Measurements from ENCODE around the gene ZFYVE28.

ZFYVE28 gene

GRCh38 chr4:2256156-2256731, 162.2 kb downstream of the ZFYVE28 start:
- DNase-seq, result no peak

DNA sequence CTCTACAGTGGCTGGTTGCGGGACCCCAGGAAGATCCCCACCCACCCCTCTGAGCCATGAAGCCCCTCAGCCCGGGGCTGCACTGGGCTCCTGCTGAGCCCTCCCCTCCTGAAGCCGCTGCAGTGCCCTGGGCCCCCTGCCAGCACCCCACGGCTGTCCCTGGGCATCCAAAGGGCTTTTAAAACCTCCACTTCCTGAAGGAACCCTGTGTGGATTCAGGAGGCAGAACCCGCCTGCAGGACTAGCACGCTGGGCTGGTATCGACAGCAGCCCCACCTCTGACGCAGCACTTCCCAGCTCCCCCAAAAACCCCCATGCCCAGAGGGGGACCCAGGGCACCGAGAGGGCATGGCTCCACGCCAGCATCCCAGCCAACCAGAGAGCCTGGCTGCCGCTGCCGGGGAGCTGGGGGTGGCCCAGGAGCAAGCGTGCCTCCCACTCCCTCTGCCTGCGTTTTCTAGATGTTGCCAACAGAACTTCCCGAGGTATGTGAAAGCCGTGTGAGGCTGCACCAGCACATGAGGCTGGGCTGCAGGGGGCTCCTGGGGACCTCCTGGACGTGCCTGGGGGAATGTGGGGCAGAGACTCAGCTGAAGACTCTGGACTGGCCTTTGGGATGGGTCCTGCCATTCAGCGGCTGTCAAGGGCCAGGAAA, 162.8 kb downstream of the ZFYVE28 start:
- no peak for DNase-seq

GRCh38 chr4:2254665-2255500, 163.6 kb downstream of the ZFYVE28 start:
- no peak for DNase-seq

DNA sequence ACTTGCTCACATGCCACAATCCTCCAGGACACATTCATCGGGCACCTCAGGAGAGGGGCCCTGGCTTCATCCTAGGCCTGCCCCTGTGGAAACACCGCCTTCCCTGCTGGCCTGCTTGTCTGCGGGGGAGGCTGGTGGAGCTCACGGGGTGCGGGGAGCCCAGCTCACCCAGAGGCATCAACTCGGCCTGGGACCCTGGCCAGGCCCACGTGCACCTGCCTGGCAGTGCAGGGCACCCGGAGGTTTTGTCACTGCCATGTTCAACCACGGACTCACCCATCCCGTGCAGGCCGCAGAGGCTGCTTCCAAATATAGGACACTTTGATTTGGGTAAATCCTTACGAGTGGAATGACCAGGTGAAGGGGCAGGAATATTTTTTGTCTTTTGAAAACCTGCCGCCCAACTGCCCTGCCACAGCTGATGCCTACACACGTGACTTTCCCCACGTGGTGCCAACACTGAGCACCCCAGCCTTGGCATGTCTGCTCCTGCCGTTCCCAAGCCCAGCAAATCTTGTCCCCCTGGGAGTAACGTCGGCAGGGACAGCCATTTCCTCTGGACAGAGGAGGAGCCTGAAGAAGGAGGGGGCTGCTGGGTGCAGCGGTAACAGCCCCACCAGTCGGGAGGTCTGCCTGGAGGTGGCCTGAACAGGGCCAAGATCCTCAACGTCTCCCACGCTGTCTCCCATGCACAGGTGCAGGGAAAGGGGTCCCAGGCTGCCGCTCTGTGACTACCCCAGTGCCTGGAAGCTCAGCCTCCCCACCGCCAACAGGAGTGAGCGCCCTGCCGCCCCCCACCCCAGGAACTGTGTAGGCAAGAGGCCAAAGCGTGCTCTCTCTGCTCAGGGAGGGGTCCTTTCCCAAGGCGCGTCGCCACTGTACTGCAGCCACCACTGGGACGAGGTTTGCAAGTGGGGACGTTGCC, 165.0 kb downstream of the ZFYVE28 start:
- no peak for DNase-seq

- no peak for DNase-seq
Measured at GRCh38 chr4:2252530-2253091, 165.8 kb downstream of the ZFYVE28 start.

DNA sequence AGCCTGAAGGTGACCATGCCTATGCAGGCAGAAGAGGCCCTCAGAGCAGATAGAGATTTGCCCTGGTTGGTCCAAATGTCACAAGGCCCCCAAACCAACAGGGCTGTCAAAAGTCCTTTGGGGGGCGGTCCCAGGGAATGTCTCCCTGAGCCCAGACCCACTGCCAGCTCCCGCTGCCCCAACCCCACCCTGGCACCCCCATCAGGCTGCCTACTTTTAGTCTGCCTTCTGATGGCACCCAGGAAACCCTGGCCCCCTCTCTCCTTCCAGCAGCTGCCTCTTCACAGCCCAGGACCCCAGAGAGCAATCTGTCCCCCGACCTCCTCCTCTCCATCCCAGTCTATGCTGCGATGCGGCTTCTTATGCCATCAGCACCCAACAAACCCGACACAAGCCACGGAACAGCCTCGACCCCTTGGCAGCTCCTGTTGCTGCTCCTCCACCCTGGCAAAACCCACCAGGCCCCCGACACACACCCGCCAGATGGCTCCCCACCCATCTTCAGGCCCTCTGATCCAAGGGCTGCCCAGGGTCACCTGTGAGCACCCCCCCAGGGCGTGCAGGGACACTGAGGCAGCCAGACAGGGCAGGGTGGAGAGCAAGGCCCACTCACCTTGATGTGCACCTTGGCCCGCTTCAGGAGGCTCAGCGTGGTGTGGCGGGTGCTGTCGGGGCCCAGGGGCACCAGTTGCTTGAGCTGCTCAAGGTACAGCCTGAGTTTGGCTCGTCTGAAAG, 166.5 kb downstream of the ZFYVE28 start:
- DNase-seq, result no peak

DNA sequence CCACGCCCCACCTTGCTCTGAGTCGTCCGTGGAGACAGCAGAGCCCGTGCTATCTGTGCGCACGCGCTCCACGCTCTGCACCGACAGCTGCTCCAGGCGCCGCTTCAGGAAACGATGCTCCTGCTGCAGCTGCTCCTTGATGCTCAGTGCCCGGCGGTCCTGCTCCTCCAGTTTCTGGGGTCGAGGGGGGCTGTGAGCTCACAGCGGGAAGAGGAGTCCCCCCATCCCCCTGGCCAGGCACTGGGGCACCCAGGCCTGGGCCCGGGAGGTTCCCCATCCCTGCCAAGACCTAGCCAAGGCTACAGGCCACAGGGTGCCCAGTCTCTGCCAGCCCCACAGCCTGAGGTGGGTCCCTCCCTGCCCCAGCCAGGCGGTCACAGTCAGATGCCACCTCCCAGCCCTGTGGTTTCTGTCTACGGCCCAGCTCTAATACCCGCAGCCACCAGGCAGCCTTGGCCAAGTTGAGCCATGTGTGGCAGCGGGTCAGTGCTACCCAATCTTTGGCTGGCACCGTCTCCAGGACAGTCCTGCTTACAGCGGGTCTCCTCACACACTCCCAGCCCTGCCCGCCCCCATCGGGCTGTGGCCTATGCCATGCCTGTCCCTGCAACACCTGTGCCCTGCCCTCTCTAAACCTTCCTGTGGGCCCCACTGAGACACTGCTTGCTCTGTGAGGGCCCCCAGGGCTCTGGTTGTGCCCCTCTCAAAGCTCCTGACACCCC, 167.2 kb downstream of the ZFYVE28 start:
- DNase-seq, result no peak

GRCh38 chr4:2250357-2251072, 167.9 kb downstream of the ZFYVE28 start:
- no peak for DNase-seq

- DNase-seq, result no peak
Measured at GRCh38 chr4:2249526-2250356, 168.7 kb downstream of the ZFYVE28 start.

GRCh38 chr4:2248821-2249261, 169.6 kb downstream of the ZFYVE28 start:
- DNase-seq, result no peak

DNA sequence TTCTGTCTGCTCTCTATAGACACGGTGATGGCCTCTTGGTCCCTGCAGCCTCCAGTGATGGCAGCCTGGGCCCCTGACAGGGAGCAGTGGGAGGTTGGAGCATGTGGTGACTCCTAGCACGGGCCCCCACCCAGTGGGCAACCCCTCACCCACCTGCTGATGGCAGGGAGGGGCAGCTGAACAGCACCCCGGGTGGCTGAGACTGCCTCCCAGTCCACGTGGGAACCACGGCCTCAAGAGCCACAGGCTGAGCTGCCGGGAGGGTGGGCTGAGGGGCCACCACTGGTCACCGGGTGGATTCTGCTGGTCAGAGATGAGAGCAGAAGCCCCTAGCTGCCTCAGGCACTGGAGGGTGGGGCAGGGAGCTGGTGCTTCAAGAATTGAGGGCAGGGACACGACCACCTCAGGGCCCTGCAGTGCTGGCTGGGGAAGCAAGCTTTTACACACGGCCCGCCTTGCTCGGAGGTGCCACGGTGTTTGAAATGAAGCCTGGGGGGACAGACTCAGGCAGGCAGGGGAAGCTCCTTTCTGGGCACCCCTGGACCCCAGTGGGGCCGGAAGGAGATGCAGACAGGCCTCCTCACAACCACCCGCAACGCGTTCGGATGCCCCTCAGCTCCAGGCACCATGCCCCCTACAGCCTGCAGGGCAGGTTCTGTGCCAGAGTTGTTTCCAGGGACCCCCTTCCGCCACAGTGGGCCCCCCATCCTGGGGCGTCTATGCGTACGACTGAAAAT, 170.2 kb downstream of the ZFYVE28 start:
- DNase-seq, result no peak

DNA sequence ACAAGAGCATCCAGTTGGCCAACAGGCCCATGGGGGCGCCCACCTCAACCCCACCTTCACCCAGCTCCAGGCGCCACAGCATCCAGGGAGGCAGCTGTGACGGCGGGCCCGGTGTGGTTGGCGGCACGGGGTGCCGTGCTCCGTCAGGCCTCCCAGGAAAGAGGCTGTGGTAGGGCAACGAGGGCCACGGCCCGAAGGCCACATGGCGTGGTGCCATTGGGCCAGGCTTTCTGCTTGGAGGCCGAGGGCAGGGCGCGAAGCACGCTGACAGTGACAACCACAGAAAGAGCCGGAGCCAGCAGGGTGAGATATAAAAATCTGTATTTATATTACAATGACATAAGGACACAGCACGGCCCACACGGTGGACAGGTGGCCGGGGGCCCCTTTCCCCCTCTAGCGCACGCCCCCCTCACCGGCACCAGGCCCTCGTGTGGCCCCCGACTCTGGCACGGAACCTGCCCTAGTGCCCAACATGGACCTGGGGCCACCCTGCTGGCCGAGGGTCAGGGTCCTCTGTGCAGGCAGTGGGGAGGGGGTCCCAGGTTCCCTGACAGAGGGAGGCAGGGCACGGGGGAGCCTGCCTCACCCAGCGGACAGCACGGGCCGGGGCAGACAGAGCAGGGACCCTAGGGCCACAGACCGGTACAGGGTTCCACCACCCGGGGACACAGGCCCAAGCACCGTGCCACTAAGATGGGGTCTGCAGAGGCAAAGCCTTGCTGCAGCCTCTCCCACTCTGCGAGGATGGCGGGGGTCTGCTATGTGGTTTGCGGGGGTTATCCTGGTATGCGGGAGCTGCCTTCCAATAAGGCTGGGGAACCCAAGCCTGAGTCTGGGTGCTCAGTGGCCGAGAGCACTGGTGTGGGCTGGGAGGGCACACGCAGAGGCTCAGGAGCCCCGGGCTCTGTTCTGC, 171.1 kb downstream of the ZFYVE28 start:
- no peak for DNase-seq

GRCh38 chr4:2246384-2247127, 171.9 kb downstream of the ZFYVE28 start:
- DNase-seq, result no peak

GRCh38 chr4:2245787-2246275, 172.6 kb downstream of the ZFYVE28 start:
- DNase-seq, result no peak

GRCh38 chr4:2245057-2245786, 173.2 kb downstream of the ZFYVE28 start:
- DNase-seq, result no peak
